HG03095 (cell line): Measurements from ENCODE around the gene GFI1B.
"Not testable (repeated sequence)": the region's sequence is repeated elsewhere in the genome, so short reads cannot be mapped to it uniquely, and the experiment has no call there.

ENCODE experiments used
- ATAC-seq: cut with Tn5 transposase; IDR thresholded peaks from one replicate; pipeline ENCODE4 v1.9.1; 2021; ENCODE audit warnings: moderate library complexity; ENCODE audit not compliant: unreplicated experiment

Gene GFI1B

GRCh38 chr9:133008406-133008805, 29.9 kb downstream of the GFI1B start:
- ATAC-seq = no peak

GRCh38 chr9:133008824-133009223, 30.3 kb downstream of the GFI1B start:
- ATAC-seq = no peak

- no peak for ATAC-seq
Observed at GRCh38 chr9:133009906-133010582, 31.6 kb downstream of the GFI1B start.

- ATAC-seq = no peak
Observed at GRCh38 chr9:133014696-133015095, 36.2 kb downstream of the GFI1B start.

- no peak for ATAC-seq
Observed at GRCh38 chr9:133023117-133023890, 44.8 kb downstream of the GFI1B start.

- ATAC-seq = no peak
Observed at GRCh38 chr9:133026426-133026825, 47.9 kb downstream of the GFI1B start.

GRCh38 chr9:133027134-133027533, 48.6 kb downstream of the GFI1B start:
- no peak for ATAC-seq

- ATAC-seq = no peak
Observed at GRCh38 chr9:133028221-133028620, 49.7 kb downstream of the GFI1B start.

- ATAC-seq = peak; percentile 7
Observed at GRCh38 chr9:133029994-133030316, 51.5 kb downstream of the GFI1B start.

- ATAC-seq = peak; percentile 93
Observed at GRCh38 chr9:133030317-133031129, 52.0 kb downstream of the GFI1B start, which contains the start of gene GTF3C5. GTF3C5 (plus strand) TSS chr9:133030997; CDS start chr9:133031012, 15 bp downstream.

GRCh38 chr9:133031130-133031422, 52.6 kb downstream of the GFI1B start:
- no peak for ATAC-seq

GRCh38 chr9:133031496-133031911, 53.0 kb downstream of the GFI1B start:
- no peak for ATAC-seq

- no peak for ATAC-seq
Observed at GRCh38 chr9:133032171-133032570, 53.7 kb downstream of the GFI1B start.

- no peak for ATAC-seq
Observed at GRCh38 chr9:133035669-133036068, 57.2 kb downstream of the GFI1B start.

GRCh38 chr9:133037775-133038515, 59.5 kb downstream of the GFI1B start:
- ATAC-seq = no peak

GRCh38 chr9:133040892-133041479, 62.5 kb downstream of the GFI1B start:
- not testable (repeated sequence) for ATAC-seq
